ENCODE data around the gene FRG1.
"Not testable (repeated sequence)": the region's sequence is repeated elsewhere in the genome, so short reads cannot be mapped to it uniquely, and the experiment has no call there.

Gene FRG1

GRCh38 chr4:189940178-189941004 is at the start of gene FRG1:
TSS of gene FRG1 (plus strand) at chr4:189940872. CDS start at chr4:189941010, 138 bp downstream.
- peak within 1 kb of the TSS; percentile 76 to 99 (median 89) for H3K4me3 ChIP-seq
- H3K27ac ChIP-seq, result peak within 1 kb of the TSS; percentile 47 to 97 (median 89)

GRCh38 chr4:189897667-189898066 is 43.0 kb upstream of the FRG1 start:
- Histone ChIP-seq H3K4me3 (no peak overlapping the region), H3K27ac (no peak overlapping the region)

- not testable (repeated sequence) for H3K4me3 ChIP-seq, H3K27ac ChIP-seq
Observed at GRCh38 chr4:189899481-189900015, 41.1 kb upstream of the FRG1 start.

GRCh38 chr4:189904420-189905027 is 36.1 kb upstream of the FRG1 start:
- not testable (repeated sequence) for H3K4me3 ChIP-seq, H3K27ac ChIP-seq

GRCh38 chr4:189912170-189912569 is 28.5 kb upstream of the FRG1 start:
- Histone ChIP-seq H3K27ac (no peak overlapping the region), H3K4me3 (no peak overlapping the region)

GRCh38 chr4:189917161-189917891 is 23.3 kb upstream of the FRG1 start:
- H3K4me3 ChIP-seq, result no peak overlapping the region
- H3K27ac ChIP-seq, result no peak overlapping the region

- Histone ChIP-seq H3K4me3 (no peak overlapping the region), H3K27ac (no peak overlapping the region)
Observed at GRCh38 chr4:189921058-189921457, 19.6 kb upstream of the FRG1 start.

GRCh38 chr4:189926742-189927141 is 13.9 kb upstream of the FRG1 start:
- H3K4me3 ChIP-seq, result not testable (repeated sequence)

GRCh38 chr4:189941005-189941450 is 356 bp downstream of the FRG1 start:
- H3K4me3 ChIP-seq, result peak overlapping the region; percentile 76 to 99 (median 89)
- H3K27ac ChIP-seq, result peak overlapping the region; percentile 47 to 97 (median 89)

More at GRCh38 chr4:189926742-189927141, 13.9 kb upstream of the FRG1 start:
- H3K27ac ChIP-seq, result not testable (repeated sequence)

- H3K4me3 ChIP-seq, H3K27ac ChIP-seq: not testable (repeated sequence)
Observed at GRCh38 chr4:189942412-189942811, 1.7 kb downstream of the FRG1 start.

- H3K27ac ChIP-seq, H3K4me3 ChIP-seq: not testable (repeated sequence)
Observed at GRCh38 chr4:189944077-189944476, 3.4 kb downstream of the FRG1 start.

- H3K27ac ChIP-seq, H3K4me3 ChIP-seq: not testable (repeated sequence)
Observed at GRCh38 chr4:189946906-189947305, 6.2 kb downstream of the FRG1 start.

- not testable (repeated sequence) for H3K27ac ChIP-seq, H3K4me3 ChIP-seq
Observed at GRCh38 chr4:189948486-189948885, 7.8 kb downstream of the FRG1 start.

- H3K4me3 ChIP-seq, H3K27ac ChIP-seq: not testable (repeated sequence)
Observed at GRCh38 chr4:189969291-189969690, 28.6 kb downstream of the FRG1 start.

- Histone ChIP-seq H3K4me3 (no peak overlapping the region), H3K27ac (no peak overlapping the region)
Observed at GRCh38 chr4:189973646-189974045, 33.0 kb downstream of the FRG1 start.

GRCh38 chr4:189974056-189974455 is 33.4 kb downstream of the FRG1 start:
- no peak overlapping the region for H3K4me3 ChIP-seq
- H3K27ac ChIP-seq, result no peak overlapping the region

- H3K27ac ChIP-seq, result peak overlapping the region in 1 of 21 experiments; percentile 62
Observed at GRCh38 chr4:189979196-189980047, 38.8 kb downstream of the FRG1 start.

GRCh38 chr4:189980292-189980691 is 39.6 kb downstream of the FRG1 start:
- H3K4me3 ChIP-seq, result not testable (repeated sequence)
- peak overlapping the region in 1 of 21 experiments; percentile 21 for H3K27ac ChIP-seq

More at GRCh38 chr4:189979196-189980047, 38.8 kb downstream of the FRG1 start:
- H3K4me3 ChIP-seq, result no peak overlapping the region

GRCh38 chr4:189981970-189982369 is 41.3 kb downstream of the FRG1 start:
- H3K27ac ChIP-seq, result no peak overlapping the region
- no peak overlapping the region for H3K4me3 ChIP-seq
